Panc1 (cell line): Measurements from ENCODE around the gene TBCE.

Source experiments
- CTCF ChIP-seq: fragments of 450-650 bp; IDR thresholded peaks from 2 replicates; pipeline ENCODE4 v1.5.1; 2017; ENCODE audit warnings: mild to moderate bottlenecking
- POLR2AphosphoS5 ChIP-seq: IDR thresholded peaks from 2 replicates; pipeline ENCODE4 v1.6.1; 2012; ENCODE audit warnings: mild to moderate bottlenecking, low read depth, low read length, moderate library complexity
- REST ChIP-seq, 2 experiments: IDR thresholded peaks; 2 replicates each; pipeline ENCODE4 v1.6.1; 2011 to 2012; ENCODE audit warnings: low read depth in 2 of 2, control low read depth in 1 of 2, low read length in 1 of 2, mild to moderate bottlenecking in 1 of 2, moderate library complexity in 1 of 2; ENCODE audit not compliant: insufficient read depth in 1 of 2
- SIN3A ChIP-seq: IDR thresholded peaks from 2 replicates; pipeline ENCODE4 v1.6.1; 2012; ENCODE audit warnings: low read depth, mild to moderate bottlenecking, low read length, moderate library complexity, borderline replicate concordance; ENCODE audit not compliant: insufficient read depth
- TCF7L2 ChIP-seq: IDR thresholded peaks from 2 replicates; pipeline ENCODE4 v1.6.1; 2011; ENCODE audit warnings: mild to moderate bottlenecking, low read depth, low read length, inconsistent platforms

DNA sequence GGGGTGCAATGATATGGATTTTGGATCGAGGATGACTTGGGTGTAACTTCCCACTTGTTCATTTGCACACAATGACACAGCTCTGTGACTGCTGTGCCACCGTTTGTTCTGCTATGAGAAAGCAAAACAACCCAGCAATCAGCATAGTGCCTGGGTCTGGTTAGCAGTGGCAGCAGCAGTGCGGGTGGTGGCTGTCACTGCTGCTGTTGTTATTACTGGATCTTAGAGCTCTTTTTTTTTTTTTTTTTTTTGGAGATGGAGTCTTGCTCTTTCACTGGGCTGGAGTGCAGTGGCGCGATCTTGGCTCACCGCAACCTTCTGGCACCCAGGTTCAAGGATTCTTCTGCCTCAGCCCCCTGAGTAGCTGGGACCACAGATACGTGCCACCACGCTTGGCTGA, 56.9 kb downstream of the TBCE start:
- TF ChIP-seq CTCF (no peak), TCF7L2 (no peak), POLR2AphosphoS5 (no peak), REST (IDR thresholded peaks at IDR 0.05; ENCODE audit: insufficient read depth in 1 of 2, low read depth in 2 of 2, low read length in 1 of 2) (no peak), SIN3A (no peak)
